ENCODE measurements around the gene SLC2A11. TPM values are rescaled to one million over a fixed set of nuclear protein-coding genes. Genes with fewer than 3 reads are reported as not detected.

Gene SLC2A11
- total and polyA plus RNA-seq, 12 donors, result 11.3 to 35.3 (median 20.8) TPM

DNA sequence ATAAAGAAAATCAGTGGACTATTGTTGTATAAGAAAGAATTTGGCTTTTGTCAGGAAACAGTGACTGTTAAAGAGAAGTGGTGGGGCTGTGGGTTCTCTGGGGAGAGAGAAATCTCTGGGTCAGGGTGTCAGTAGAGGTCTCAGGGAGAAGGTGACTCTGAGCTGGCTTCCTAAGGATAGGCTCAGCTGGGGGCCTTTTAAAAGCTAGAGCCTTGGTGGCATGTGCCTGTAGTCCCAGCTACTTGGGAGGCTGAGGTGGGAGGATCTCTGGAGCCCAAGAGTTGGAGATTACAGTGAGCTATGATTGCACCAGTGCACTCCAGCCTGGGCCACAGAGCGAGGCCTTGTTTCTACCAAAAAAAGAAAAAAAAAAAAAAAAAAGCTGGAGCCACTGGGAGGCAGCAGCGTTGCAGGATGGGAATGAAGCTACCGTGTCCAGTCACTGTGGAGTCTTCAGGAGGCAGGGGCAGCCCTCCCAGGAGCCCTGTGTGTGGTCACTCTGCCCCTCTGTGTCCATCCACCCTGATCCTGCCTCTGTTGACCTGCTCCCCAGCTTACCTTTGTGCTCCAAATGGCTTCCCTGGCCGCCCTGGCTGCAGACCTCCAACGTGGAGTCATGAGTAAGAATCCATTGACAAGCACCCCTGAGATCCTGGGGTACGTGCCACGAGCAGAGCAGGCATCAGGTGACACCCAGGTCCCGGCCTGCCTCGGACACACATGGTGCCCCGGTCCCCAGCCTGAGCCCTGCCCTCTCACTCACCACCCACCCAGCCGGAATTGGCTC lies 31.1 kb downstream of the SLC2A11 start:
- DNase-seq, result peak in 2 of 7 donors; percentile 46 to 52
- 63 to 83% (median 78%) methylated on average over 4 to 11 of the region's 11 CpGs for whole genome bisulfite sequencing, 4 donors
- H3K4me3 ChIP-seq, result no peak overlapping the region
- H3K27ac ChIP-seq, result peak overlapping the region; percentile 24 to 77 (median 64)
- H3K36me3 ChIP-seq (replicated peaks in 1 of 2), result no peaks in the 10 kb centered on the region
- H3K27me3 ChIP-seq, result no peaks in the 10 kb centered on the region
- H3K4me1 ChIP-seq (replicated peaks in 1 of 2), result peaks cover 10 to 12% of the 10 kb centered on the region in 2 donors
- intact Hi-C loops (cut with DNase I), result no loop called here
- H3K9me3 ChIP-seq (replicated peaks in 1 of 3), result no peaks in the 10 kb centered on the region
- TF ChIP-seq, protein P1, sequence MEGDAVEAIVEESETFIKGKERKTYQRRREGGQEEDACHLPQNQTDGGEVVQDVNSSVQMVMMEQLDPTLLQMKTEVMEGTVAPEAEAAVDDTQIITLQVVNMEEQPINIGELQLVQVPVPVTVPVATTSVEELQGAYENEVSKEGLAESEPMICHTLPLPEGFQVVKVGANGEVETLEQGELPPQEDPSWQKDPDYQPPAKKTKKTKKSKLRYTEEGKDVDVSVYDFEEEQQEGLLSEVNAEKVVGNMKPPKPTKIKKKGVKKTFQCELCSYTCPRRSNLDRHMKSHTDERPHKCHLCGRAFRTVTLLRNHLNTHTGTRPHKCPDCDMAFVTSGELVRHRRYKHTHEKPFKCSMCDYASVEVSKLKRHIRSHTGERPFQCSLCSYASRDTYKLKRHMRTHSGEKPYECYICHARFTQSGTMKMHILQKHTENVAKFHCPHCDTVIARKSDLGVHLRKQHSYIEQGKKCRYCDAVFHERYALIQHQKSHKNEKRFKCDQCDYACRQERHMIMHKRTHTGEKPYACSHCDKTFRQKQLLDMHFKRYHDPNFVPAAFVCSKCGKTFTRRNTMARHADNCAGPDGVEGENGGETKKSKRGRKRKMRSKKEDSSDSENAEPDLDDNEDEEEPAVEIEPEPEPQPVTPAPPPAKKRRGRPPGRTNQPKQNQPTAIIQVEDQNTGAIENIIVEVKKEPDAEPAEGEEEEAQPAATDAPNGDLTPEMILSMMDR (IDR thresholded peaks at IDR 0.05), result peak in 3 of 6 experiments; percentile 12 to 39 (median 26)
- no peak for TF ChIP-seq POLR2A (IDR thresholded peaks at IDR 0.05)

GRCh38 chr22:23889620-23890019 lies 31.9 kb downstream of the SLC2A11 start:
- no peak overlapping the region for H3K27ac ChIP-seq
- WGBS, 4 donors, result 56 to 67% (median 66%) methylated on average over 5 of the region's 5 CpGs
- H3K27me3 ChIP-seq, result no peaks in the 10 kb centered on the region
- no peak overlapping the region for H3K4me3 ChIP-seq
- H3K9me3 ChIP-seq (replicated peaks in 1 of 3), result no peaks in the 10 kb centered on the region
- peak in 1 of 7 donors; percentile 35 for DNase-seq
- TF ChIP-seq POLR2A (IDR thresholded peaks at IDR 0.05), result no peak
- TF ChIP-seq, protein P1 (IDR thresholded peaks at IDR 0.05), result no peak
- intact Hi-C loops (cut with DNase I), result no loop called here
- H3K36me3 ChIP-seq (replicated peaks in 1 of 2), result no peaks in the 10 kb centered on the region
- peaks cover 10 to 13% of the 10 kb centered on the region in 2 donors for H3K4me1 ChIP-seq (replicated peaks in 1 of 2)

DNA sequence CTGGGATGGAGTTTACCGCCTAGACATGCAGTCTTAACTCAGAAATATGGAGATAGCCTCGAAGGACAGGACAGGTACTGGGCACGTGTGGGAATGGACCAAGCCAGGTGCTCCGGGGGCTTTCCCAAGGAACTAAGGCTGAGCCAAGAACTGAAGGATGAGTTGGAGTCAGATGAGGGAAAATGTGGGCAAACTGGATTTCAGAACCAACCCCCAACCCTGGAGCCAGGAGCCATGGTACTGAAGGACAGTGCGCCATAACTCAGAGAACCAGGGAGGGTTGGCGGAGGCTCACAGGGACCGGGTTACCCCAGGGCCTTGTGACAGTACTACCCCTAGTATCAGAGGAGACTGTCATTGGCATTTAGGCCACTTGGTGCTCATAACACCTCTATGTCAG lies 34.1 kb downstream of the SLC2A11 start:
- Histone ChIP-seq H3K36me3 (replicated peaks in 1 of 2) (peaks cover 0 to 11% of the 10 kb centered on the region in 2 donors), H3K27ac (no peak overlapping the region), H3K4me3 (no peak overlapping the region), H3K9me3 (replicated peaks in 1 of 3) (no peaks in the 10 kb centered on the region), H3K4me1 (replicated peaks in 1 of 2) (peaks cover 10 to 30% of the 10 kb centered on the region in 2 donors), H3K27me3 (no peaks in the 10 kb centered on the region)
- no peak for DNase-seq
- TF ChIP-seq, protein P1 (IDR thresholded peaks at IDR 0.05), result no peak
- TF ChIP-seq POLR2A (IDR thresholded peaks at IDR 0.05), result no peak
- intact Hi-C loops (cut with DNase I), result no loop called here
- WGBS, 4 donors, result 73 to 86% (median 80%) methylated on average over 6 to 7 of the region's 7 CpGs

DNA sequence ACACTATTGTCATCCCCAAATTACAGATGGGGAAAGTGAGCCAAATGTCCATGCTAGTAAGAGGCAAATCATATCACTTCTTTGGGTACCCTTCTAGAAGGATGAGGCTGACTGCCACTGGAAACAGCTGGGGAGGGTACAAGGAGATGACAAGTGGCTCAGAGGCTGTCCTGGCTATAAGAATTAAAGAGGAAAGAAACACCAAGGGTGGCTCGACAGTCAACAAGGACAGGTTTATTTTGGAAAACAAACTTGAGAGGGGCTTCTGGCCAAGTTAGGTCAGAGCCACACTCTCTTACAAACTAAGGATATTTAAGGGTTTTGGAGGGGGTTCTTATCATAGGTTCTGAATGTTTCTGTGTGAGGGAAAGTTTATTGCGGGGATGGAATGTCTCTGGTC lies 34.5 kb downstream of the SLC2A11 start:
- H3K36me3 ChIP-seq (replicated peaks in 1 of 2), result peaks cover 0 to 15% of the 10 kb centered on the region in 2 donors
- no peak overlapping the region for H3K27ac ChIP-seq
- H3K4me1 ChIP-seq (replicated peaks in 1 of 2), result peaks cover 10 to 31% of the 10 kb centered on the region in 2 donors
- H3K4me3 ChIP-seq, result no peak overlapping the region
- no peaks in the 10 kb centered on the region for H3K9me3 ChIP-seq (replicated peaks in 1 of 3)
- 86 to 95% (median 93%) methylated on average over 2 of the region's 2 CpGs for WGBS, 4 donors
- DNase-seq, result no peak
- intact Hi-C loops (cut with DNase I), result no loop called here
- H3K27me3 ChIP-seq, result no peaks in the 10 kb centered on the region
- TF ChIP-seq POLR2A (IDR thresholded peaks at IDR 0.05), result no peak
- TF ChIP-seq, protein P1 (IDR thresholded peaks at IDR 0.05), result no peak

Data from adrenal gland (tissue), 12 donors.